Left ventricle myocardium inferior (tissue), 1 donor: Measurements from ENCODE around the gene RERG. TPM values are rescaled to one million over a fixed set of nuclear protein-coding genes. Genes with fewer than 3 reads are reported as not detected.
A peak's percentile ranks its signal among the peaks of the same experiment; 100 is the strongest.

Experiments
- DNase-seq: peaks from one replicate; pipeline ENCODE4 v3.0.0-alpha.2; 2020
- H3K27ac ChIP-seq: fragments of 200-600 bp; replicated peaks from 2 replicates; pipeline ENCODE4 v1.8.0; 2021
- H3K27me3 ChIP-seq: fragments of 200-600 bp; 2 replicates; pipeline ENCODE4 v1.8.0; 2021; ENCODE audit warnings: low read depth
- H3K36me3 ChIP-seq: fragments of 200-600 bp; 2 replicates; pipeline ENCODE4 v1.8.0; 2021
- H3K4me1 ChIP-seq: fragments of 200-600 bp; 2 replicates; pipeline ENCODE4 v1.8.0; 2021
- H3K4me3 ChIP-seq: fragments of 200-600 bp; 2 replicates; pipeline ENCODE4 v1.8.0; 2021; ENCODE audit warnings: mild to moderate bottlenecking, moderate library complexity
- H3K9me3 ChIP-seq: fragments of 200-600 bp; replicated peaks from 2 replicates; pipeline ENCODE4 v1.8.0; 2021
- intact Hi-C: fragments of 100-400 bp; cut with micrococcal nuclease; formaldehyde crosslinking; loops from one replicate; pipeline ENCODE4 v1.11.0; 2022
- total RNA-seq: library from RNA; stranded (reverse); fragmentation: NEBNext Ultra II Directional; extraction: Animal tissue kit (Norgen Biotek cat#: 25700); gene quantifications from one replicate; pipeline ENCODE4 v1.2.1, GENCODE V29; 2021
- TF ChIP-seq, protein P1 (sequence below): fragments of 200-600 bp; IDR thresholded peaks from 2 replicates; pipeline ENCODE4 v1.8.0; 2021; ENCODE audit warnings: antibody characterized with exemption, mild to moderate bottlenecking, borderline replicate concordance
- donor health status: DM: no; HTN: yes; CAD: no; lungs with severe emphysema.

RERG gene
- total RNA-seq, 1 donor from 2014 or later = 4.5 TPM

DNA sequence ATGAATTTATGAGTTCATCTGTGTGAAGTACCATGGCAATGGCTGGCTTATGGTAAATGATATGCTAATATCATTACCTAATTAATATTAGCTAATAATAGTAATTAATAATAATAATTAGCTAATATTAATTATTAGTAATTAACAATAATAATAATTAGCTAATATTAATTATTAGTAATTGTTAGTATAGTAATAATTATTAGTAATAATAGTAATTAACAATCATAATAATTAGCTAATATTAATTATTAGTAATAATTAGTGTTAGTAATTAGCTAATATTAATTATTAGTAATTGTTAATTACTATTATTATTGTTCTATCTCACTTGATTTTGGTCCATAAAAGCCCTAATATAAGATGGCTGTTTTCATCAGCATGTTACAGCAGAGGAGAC lies 19.8 kb downstream of the RERG start:
- DNase-seq = no peak
- Histone ChIP-seq H3K9me3 (peaks cover 14% of the 10 kb centered on the region), H3K4me1 (peaks cover 2% of the 10 kb centered on the region), H3K36me3 (no peaks in the 10 kb centered on the region), H3K27me3 (no peaks in the 10 kb centered on the region), H3K27ac (no peak overlapping the region), H3K4me3 (no peak overlapping the region)
- intact Hi-C loops = no loop called here
- TF ChIP-seq, protein P1, sequence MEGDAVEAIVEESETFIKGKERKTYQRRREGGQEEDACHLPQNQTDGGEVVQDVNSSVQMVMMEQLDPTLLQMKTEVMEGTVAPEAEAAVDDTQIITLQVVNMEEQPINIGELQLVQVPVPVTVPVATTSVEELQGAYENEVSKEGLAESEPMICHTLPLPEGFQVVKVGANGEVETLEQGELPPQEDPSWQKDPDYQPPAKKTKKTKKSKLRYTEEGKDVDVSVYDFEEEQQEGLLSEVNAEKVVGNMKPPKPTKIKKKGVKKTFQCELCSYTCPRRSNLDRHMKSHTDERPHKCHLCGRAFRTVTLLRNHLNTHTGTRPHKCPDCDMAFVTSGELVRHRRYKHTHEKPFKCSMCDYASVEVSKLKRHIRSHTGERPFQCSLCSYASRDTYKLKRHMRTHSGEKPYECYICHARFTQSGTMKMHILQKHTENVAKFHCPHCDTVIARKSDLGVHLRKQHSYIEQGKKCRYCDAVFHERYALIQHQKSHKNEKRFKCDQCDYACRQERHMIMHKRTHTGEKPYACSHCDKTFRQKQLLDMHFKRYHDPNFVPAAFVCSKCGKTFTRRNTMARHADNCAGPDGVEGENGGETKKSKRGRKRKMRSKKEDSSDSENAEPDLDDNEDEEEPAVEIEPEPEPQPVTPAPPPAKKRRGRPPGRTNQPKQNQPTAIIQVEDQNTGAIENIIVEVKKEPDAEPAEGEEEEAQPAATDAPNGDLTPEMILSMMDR = no peak

DNA sequence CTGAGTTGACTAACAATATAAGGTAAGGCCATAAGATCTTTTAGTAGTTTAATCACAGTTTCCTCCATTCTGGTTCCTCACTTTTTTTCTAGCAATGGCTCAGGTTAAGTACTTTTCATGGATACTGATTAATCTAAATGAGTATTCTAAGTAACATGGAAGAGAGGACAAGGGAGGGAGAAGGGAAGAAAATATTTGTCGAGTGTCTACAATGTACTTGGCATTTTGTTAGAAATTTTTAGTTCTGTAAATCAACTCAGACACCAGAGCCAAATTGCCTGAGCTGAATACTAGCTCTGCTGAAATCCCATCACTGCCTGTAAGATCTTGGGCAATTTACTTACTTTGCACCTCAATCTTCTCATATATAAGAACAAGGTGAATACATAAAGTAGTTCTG lies 20.2 kb downstream of the RERG start:
- DNase-seq = no peak
- Histone ChIP-seq H3K9me3 (peaks cover 14% of the 10 kb centered on the region), H3K36me3 (no peaks in the 10 kb centered on the region), H3K27me3 (no peaks in the 10 kb centered on the region), H3K27ac (no peak overlapping the region), H3K4me3 (no peak overlapping the region), H3K4me1 (peaks cover 4% of the 10 kb centered on the region)
- TF ChIP-seq, protein P1 = no peak
- intact Hi-C loops = no loop called here

DNA sequence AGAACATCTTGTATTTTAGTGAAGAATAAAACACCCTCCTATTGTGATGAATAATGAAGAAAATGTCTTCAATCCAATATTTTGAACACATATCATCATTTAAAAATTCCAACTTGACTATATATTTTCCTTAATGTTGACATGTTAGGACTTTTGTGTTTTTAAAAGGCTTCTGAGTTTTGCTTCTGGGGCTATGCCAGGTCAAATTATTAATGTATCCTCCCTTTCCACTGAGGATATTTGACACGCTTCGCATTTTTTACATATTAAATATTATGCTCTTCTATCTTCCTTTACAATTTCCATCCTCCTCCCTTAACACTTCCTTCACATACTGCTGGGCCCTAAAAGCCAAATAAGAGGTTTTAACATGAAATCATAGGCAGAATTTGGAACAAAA lies 20.6 kb downstream of the RERG start:
- TF ChIP-seq, protein P1 = no peak
- H3K4me1 ChIP-seq = peaks cover 4% of the 10 kb centered on the region
- peaks cover 14% of the 10 kb centered on the region for H3K9me3 ChIP-seq
- no peaks in the 10 kb centered on the region for H3K27me3 ChIP-seq
- peak overlapping the region; percentile 22 for H3K27ac ChIP-seq
- intact Hi-C loops = no loop called here
- no peak for DNase-seq
- no peaks in the 10 kb centered on the region for H3K36me3 ChIP-seq
- H3K4me3 ChIP-seq = no peak overlapping the region

DNA sequence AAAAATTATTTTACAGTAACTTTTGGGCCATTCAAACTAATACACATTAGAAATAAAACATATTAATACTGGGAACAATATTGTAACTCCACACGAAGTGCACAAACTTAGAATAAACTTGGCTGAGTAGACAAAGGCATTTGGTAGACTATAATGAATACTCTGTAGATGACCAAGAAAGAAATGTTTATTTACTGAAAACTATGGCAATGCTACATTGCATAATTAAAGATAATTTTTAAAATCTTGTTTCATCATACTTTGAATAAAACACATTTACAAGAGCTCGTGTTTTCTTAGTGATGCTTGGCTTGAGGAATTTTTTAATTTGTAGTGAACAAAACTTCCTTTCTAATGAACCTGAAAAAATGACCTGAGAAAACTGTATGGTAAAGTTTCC lies 21.3 kb downstream of the RERG start:
- TF ChIP-seq, protein P1 = no peak
- no peak for DNase-seq
- intact Hi-C loops = no loop called here
- H3K27me3 ChIP-seq = no peaks in the 10 kb centered on the region
- peaks cover 14% of the 10 kb centered on the region for H3K9me3 ChIP-seq
- H3K4me3 ChIP-seq = no peak overlapping the region
- H3K36me3 ChIP-seq = no peaks in the 10 kb centered on the region
- peaks cover 6% of the 10 kb centered on the region for H3K4me1 ChIP-seq
- peak overlapping the region; percentile 22 for H3K27ac ChIP-seq

DNA sequence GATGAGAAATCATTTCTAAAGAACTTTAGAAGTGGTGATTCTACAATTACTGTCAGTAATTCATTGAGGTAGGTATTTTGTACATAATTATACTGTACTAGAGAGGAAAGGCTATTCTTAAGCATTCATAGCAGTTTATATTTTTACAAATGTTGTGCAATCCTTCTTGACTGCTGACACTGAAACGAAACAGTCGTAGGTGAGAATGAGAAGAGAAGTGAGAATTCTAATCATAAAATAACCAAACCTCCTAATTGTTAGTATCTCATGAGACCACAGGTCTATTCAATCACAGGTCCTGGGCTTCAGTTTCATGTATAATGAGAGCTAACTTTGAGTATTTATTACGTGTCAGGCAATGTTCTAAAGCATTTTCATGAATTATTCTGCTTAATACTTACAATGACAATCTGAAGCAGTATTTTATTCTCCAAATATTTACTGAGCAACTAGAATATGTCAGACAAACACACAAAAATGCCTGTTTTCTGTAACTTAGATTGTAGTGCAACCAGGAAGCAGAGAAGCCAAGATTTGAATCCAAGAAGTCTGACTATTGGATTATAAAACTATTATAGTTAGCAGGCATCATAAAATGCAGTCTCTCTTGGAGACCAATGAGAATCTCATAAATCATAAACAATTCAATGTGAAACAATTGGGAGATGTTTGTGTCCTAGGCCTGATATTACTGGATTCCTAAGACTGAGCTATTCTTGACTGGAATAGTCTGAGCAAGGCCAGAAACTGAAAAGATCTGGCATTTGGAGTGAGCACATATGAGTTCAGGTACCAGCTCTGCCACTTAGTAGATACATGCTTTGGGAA lies 24.3 kb downstream of the RERG start:
- no peaks in the 10 kb centered on the region for H3K36me3 ChIP-seq
- H3K27me3 ChIP-seq = no peaks in the 10 kb centered on the region
- peaks cover 8% of the 10 kb centered on the region for H3K4me1 ChIP-seq
- intact Hi-C loops = no loop called here
- H3K9me3 ChIP-seq = no peaks in the 10 kb centered on the region
- no peak overlapping the region for H3K4me3 ChIP-seq
- DNase-seq = no peak
- TF ChIP-seq, protein P1 = no peak
- H3K27ac ChIP-seq = peak overlapping the region; percentile 1
